HG03521 (cell line): ENCODE results near the gene MED12L.

ENCODE experiments used
- ATAC-seq: cut with Tn5 transposase; IDR thresholded peaks from one replicate; pipeline ENCODE4 v1.9.1; 2021; ENCODE audit warnings: mild to moderate bottlenecking, moderate library complexity; ENCODE audit not compliant: unreplicated experiment

MED12L gene

GRCh38 chr3:151204530-151205402, 119.3 kb downstream of the MED12L start:
- no peak for ATAC-seq

GRCh38 chr3:151205482-151205881, 120.0 kb downstream of the MED12L start:
- no peak for ATAC-seq

- ATAC-seq = no peak
Observed at GRCh38 chr3:151206201-151206600, 120.7 kb downstream of the MED12L start.

- no peak for ATAC-seq
Observed at GRCh38 chr3:151209654-151210053, 124.2 kb downstream of the MED12L start.

- ATAC-seq = no peak
Observed at GRCh38 chr3:151210676-151211381, 125.4 kb downstream of the MED12L start.

- no peak for ATAC-seq
Observed at GRCh38 chr3:151213151-151213550, 127.7 kb downstream of the MED12L start.

GRCh38 chr3:151213881-151214280, 128.4 kb downstream of the MED12L start:
- ATAC-seq = no peak

GRCh38 chr3:151214459-151214858, 129.0 kb downstream of the MED12L start:
- ATAC-seq = no peak

GRCh38 chr3:151216641-151217607, 131.5 kb downstream of the MED12L start:
- no peak for ATAC-seq

GRCh38 chr3:151218136-151218535, 132.7 kb downstream of the MED12L start:
- ATAC-seq = no peak

GRCh38 chr3:151219056-151219455, 133.6 kb downstream of the MED12L start:
- no peak for ATAC-seq

GRCh38 chr3:151224268-151224866, 138.9 kb downstream of the MED12L start:
- ATAC-seq = no peak

- ATAC-seq = no peak
Observed at GRCh38 chr3:151225040-151225975, 139.8 kb downstream of the MED12L start.

GRCh38 chr3:151226088-151226563, 140.7 kb downstream of the MED12L start:
- no peak for ATAC-seq

- no peak for ATAC-seq
Observed at GRCh38 chr3:151226825-151227224, 141.4 kb downstream of the MED12L start.

- peak; percentile 25 for ATAC-seq
Observed at GRCh38 chr3:151227266-151227806, 141.9 kb downstream of the MED12L start.

GRCh38 chr3:151227807-151228665, 142.6 kb downstream of the MED12L start:
- ATAC-seq = peak; percentile 88

GRCh38 chr3:151228666-151229040, 143.2 kb downstream of the MED12L start:
- no peak for ATAC-seq
